ENCODE measurements around the gene LAMTOR4.
A peak's percentile ranks its signal among the peaks of the same experiment; 100 is the strongest.
"Not testable (repeated sequence)": the region's sequence is repeated elsewhere in the genome, so short reads cannot be mapped to it uniquely, and the experiment has no call there.

The LAMTOR4 gene

GRCh38 chr7:100124301-100125230 lies 24.2 kb upstream of the LAMTOR4 start:
- no peak for DNase-seq

- DNase-seq, result no peak
Measured at GRCh38 chr7:100126239-100126930, 22.3 kb upstream of the LAMTOR4 start.

- peak; percentile 65 for DNase-seq
Measured at GRCh38 chr7:100126931-100127865, 21.5 kb upstream of the LAMTOR4 start, which contains the start of gene MBLAC1. TSS of gene MBLAC1 (plus strand) at chr7:100126967. CDS start at chr7:100127396, 429 bp downstream.

- DNase-seq, result no peak
Measured at GRCh38 chr7:100127866-100128636, 20.7 kb upstream of the LAMTOR4 start.

GRCh38 chr7:100128637-100128963 lies 20.1 kb upstream of the LAMTOR4 start:
- no peak for DNase-seq

- not testable (repeated sequence) for DNase-seq
Measured at GRCh38 chr7:100130220-100130607, 18.5 kb upstream of the LAMTOR4 start.

GRCh38 chr7:100130608-100131453 lies 17.9 kb upstream of the LAMTOR4 start:
- peak; percentile 70 for DNase-seq

GRCh38 chr7:100132126-100132525 lies 16.6 kb upstream of the LAMTOR4 start:
- DNase-seq, result no peak

GRCh38 chr7:100132697-100133151 lies 16.0 kb upstream of the LAMTOR4 start:
- no peak for DNase-seq

- DNase-seq, result no peak
Measured at GRCh38 chr7:100137851-100138760, 10.6 kb upstream of the LAMTOR4 start.

GRCh38 chr7:100141555-100141949 lies 7.2 kb upstream of the LAMTOR4 start:
- DNase-seq, result no peak

GRCh38 chr7:100142461-100142860 lies 6.3 kb upstream of the LAMTOR4 start:
- DNase-seq, result no peak

- DNase-seq, result not testable (repeated sequence)
Measured at GRCh38 chr7:100146350-100146749, 2.4 kb upstream of the LAMTOR4 start.

- DNase-seq, result no peak
Measured at GRCh38 chr7:100147278-100147677, 1.4 kb upstream of the LAMTOR4 start.

GRCh38 chr7:100148225-100148558 lies 526 bp upstream of the LAMTOR4 start:
- DNase-seq, result no peak

GRCh38 chr7:100152404-100152803 lies 3.7 kb downstream of the LAMTOR4 start:
- no peak for DNase-seq

- DNase-seq, result no peak
Measured at GRCh38 chr7:100152937-100153666, 4.4 kb downstream of the LAMTOR4 start.

- DNase-seq, result peak; percentile 10
Measured at GRCh38 chr7:100153708-100154535, 5.2 kb downstream of the LAMTOR4 start.
